IMR-90 (cell line): ENCODE data around the gene ETNK1. TPM values are rescaled to one million over a fixed set of nuclear protein-coding genes. Genes with fewer than 3 reads are reported as not detected.
A peak's percentile ranks its signal among the peaks of the same experiment; 100 is the strongest.

Source experiments
- ATAC-seq: fragments of 200-7000 bp; cut with Tn5 transposase; 2 replicates; pipeline ENCODE4 v1.9.1; 2020; ENCODE audit warnings: low read depth, mild to moderate bottlenecking, moderate library complexity
- BruUV-seq: library from RNA; stranded (reverse); fragments of 400-500 nt; replicated peaks from 2 replicates; lab custom pipeline; 2021; lab: Mats Ljungman, UMichigan
- CTCF ChIA-PET: fragments of 300-600 bp; formaldehyde crosslinking; extraction: SDS; loops from one replicate; lab custom pipeline; 2021; ENCODE audit warnings: antibody characterized with exemption; lab: Yijun Ruan, JAX
- POLR2A ChIA-PET: fragments of 300-600 bp; sonication (Branson Sonifier 250); formaldehyde crosslinking; loops from one replicate; lab custom pipeline; 2022; ENCODE audit warnings: antibody characterized with exemption; ENCODE audit not compliant: unreplicated experiment; lab: Charles Lee
- DNase-seq: peaks from one replicate; pipeline ENCODE4 v3.0.0; 2013
- H2AFZ ChIP-seq: replicated peaks from 2 replicates; pipeline ENCODE3; 2013; ENCODE audit warnings: low read length, mild to moderate bottlenecking; ENCODE audit not compliant: poor library complexity
- H2AK5ac ChIP-seq: 2 replicates; pipeline ENCODE4 v1.6.1; 2013; ENCODE audit warnings: low read depth, low read length, inconsistent platforms
- H2AK9ac ChIP-seq: replicated peaks from 2 replicates; pipeline ENCODE3; 2013; ENCODE audit warnings: mild to moderate bottlenecking, low read depth, low read length, moderate library complexity; ENCODE audit not compliant: poor library complexity
- H2BK120ac ChIP-seq: 2 replicates; pipeline ENCODE4 v1.6.1; 2013; ENCODE audit warnings: low read depth, low read length, inconsistent platforms
- H2BK15ac ChIP-seq: 3 replicates; pipeline ENCODE4 v1.6.1; 2013; ENCODE audit warnings: low read depth, low read length, inconsistent platforms
- H2BK20ac ChIP-seq: 2 replicates; pipeline ENCODE4 v1.6.1; 2013; ENCODE audit warnings: low read depth, mild to moderate bottlenecking, inconsistent platforms, low read length, moderate library complexity
- H2BK5ac ChIP-seq: 2 replicates; pipeline ENCODE4 v1.6.1; 2013; ENCODE audit warnings: mild to moderate bottlenecking, low read depth, low read length, inconsistent platforms; ENCODE audit not compliant: poor library complexity, severe bottlenecking
- H3K14ac ChIP-seq: replicated peaks from 2 replicates; pipeline ENCODE4 v1.6.1; 2013; ENCODE audit warnings: low read depth, low read length, inconsistent platforms
- H3K18ac ChIP-seq: 2 replicates; pipeline ENCODE4 v1.6.1; 2013; ENCODE audit warnings: low read depth, low read length, control low read depth
- H3K23ac ChIP-seq: 2 replicates; pipeline ENCODE4 v1.6.1; 2013; ENCODE audit warnings: low read depth, low read length, inconsistent platforms
- H3K27ac ChIP-seq: 2 replicates; pipeline ENCODE4 v1.5.1; 2013; ENCODE audit warnings: mild to moderate bottlenecking, control low read depth, low read length; ENCODE audit not compliant: insufficient read depth
- H3K27me3 ChIP-seq: 2 replicates; pipeline ENCODE4 v1.6.1; 2013; ENCODE audit warnings: low read length; ENCODE audit not compliant: control insufficient read depth, insufficient read depth
- H3K36me3 ChIP-seq: 2 replicates; pipeline ENCODE4 v1.6.1; 2013; ENCODE audit warnings: low read length, mixed read lengths; ENCODE audit not compliant: control insufficient read depth, insufficient read depth
- H3K4ac ChIP-seq: 2 replicates; pipeline ENCODE4 v1.6.1; 2013; ENCODE audit warnings: low read depth, low read length, inconsistent platforms
- H3K4me1 ChIP-seq: 2 replicates; pipeline ENCODE4 v1.6.1; 2013; ENCODE audit warnings: low read length, mixed read lengths; ENCODE audit not compliant: control insufficient read depth, insufficient read depth
- H3K4me2 ChIP-seq: 2 replicates; pipeline ENCODE4 v1.6.1; 2013; ENCODE audit warnings: low read depth, mild to moderate bottlenecking, control low read depth, low read length, moderate library complexity
- H3K4me3 ChIP-seq: 2 replicates; pipeline ENCODE4 v1.5.1; 2013; ENCODE audit warnings: low read depth, mild to moderate bottlenecking, control low read depth, low read length, moderate library complexity; ENCODE audit not compliant: insufficient read depth
- H3K56ac ChIP-seq: 2 replicates; pipeline ENCODE4 v1.6.1; 2013; ENCODE audit warnings: low read length, inconsistent platforms; ENCODE audit not compliant: insufficient read depth; ENCODE audit errors: extremely low read depth
- H3K79me1 ChIP-seq, 2 experiments: 2 replicates each; pipeline ENCODE4 v1.6.1; 2013; ENCODE audit warnings: low read length in 2 of 2, inconsistent platforms in 1 of 2, low read depth in 1 of 2
- H3K9ac ChIP-seq: 2 replicates; pipeline ENCODE4 v1.6.1; 2013; ENCODE audit warnings: low read depth, low read length, control low read depth
- H3K9me1 ChIP-seq: 2 replicates; pipeline ENCODE4 v1.6.1; 2013; ENCODE audit warnings: low read length, inconsistent platforms; ENCODE audit not compliant: insufficient read depth
- H3K9me3 ChIP-seq: 2 replicates; pipeline ENCODE4 v1.6.1; 2013; ENCODE audit warnings: low read length; ENCODE audit not compliant: control insufficient read depth, insufficient read depth
- H4K20me1 ChIP-seq: 2 replicates; pipeline ENCODE4 v1.6.1; 2013; ENCODE audit warnings: low read length, inconsistent platforms; ENCODE audit not compliant: insufficient read depth
- H4K5ac ChIP-seq: 2 replicates; pipeline ENCODE4 v1.6.1; 2013; ENCODE audit warnings: mild to moderate bottlenecking, low read depth, low read length, control low read depth
- H4K8ac ChIP-seq, 2 experiments: 2 replicates each; pipeline ENCODE4 v1.6.1; 2013; ENCODE audit warnings: low read depth in 2 of 2, low read length in 2 of 2, control low read depth in 1 of 2, inconsistent platforms in 1 of 2
- H4K91ac ChIP-seq: 2 replicates; pipeline ENCODE4 v1.6.1; 2013; ENCODE audit warnings: low read depth, low read length, inconsistent platforms; ENCODE audit not compliant: insufficient read depth
- CTCF ChIP-seq: conservative IDR thresholded peaks from 2 replicates; pipeline ENCODE4 v1.5.1; 2012; ENCODE audit warnings: mild to moderate bottlenecking, low read depth, low read length, improper control_type of control experiment
- FOS ChIP-seq: fragments of 150-350 bp; IDR thresholded peaks from 2 replicates; pipeline ENCODE4 v1.6.1; 2016; ENCODE audit warnings: low read depth, low read length
- MAFK ChIP-seq: IDR thresholded peaks from 2 replicates; pipeline ENCODE4 v1.6.1; 2012; ENCODE audit warnings: low read depth, low read length, improper control_type of control experiment
- MXI1 ChIP-seq: IDR thresholded peaks from 2 replicates; pipeline ENCODE4 v1.6.1; 2012; ENCODE audit warnings: low read depth, mild to moderate bottlenecking, low read length, moderate library complexity, borderline replicate concordance
- RAD21 ChIP-seq: IDR thresholded peaks from 2 replicates; pipeline ENCODE4 v1.6.1; 2012; ENCODE audit warnings: low read length, improper control_type of control experiment
- SMC3 ChIP-seq: fragments of 150-350 bp; IDR thresholded peaks from 2 replicates; pipeline ENCODE4 v1.6.1; 2016; ENCODE audit warnings: low read depth, mild to moderate bottlenecking, antibody characterized with exemption, low read length, moderate library complexity
- USF2 ChIP-seq: fragments of 150-350 bp; IDR thresholded peaks from 2 replicates; pipeline ENCODE4 v1.6.1; 2017; ENCODE audit warnings: mild to moderate bottlenecking, antibody characterized with exemption, low read length, low read depth
- WGBS, 2 experiments: methylation state at CpG; one replicate each; pipeline versions ENCODE4 v1.1.5 to v1.1.7; 2013; ENCODE audit warnings: missing lambda C conversion rate in 2 of 2; ENCODE audit not compliant: insufficient read length in 1 of 2; ENCODE audit errors: extremely low coverage in 2 of 2; 5-methylcytosine and 5-hydroxymethylcytosine counted together
- dilution Hi-C: fragments of 300-500 bp; cut with HindIII; formaldehyde crosslinking; loops from one replicate; pipeline ENCODE4 v1.14.3; 2018; ENCODE audit warnings: low sequenced_read_pairs; ENCODE audit not compliant: unreplicated experiment
- in situ Hi-C: fragments of 300-500 bp; cut with MboI; formaldehyde crosslinking; loops from 3 replicates; pipeline ENCODE4 v1.14.3; 2019; ENCODE audit warnings: low sequenced_read_pairs, inconsistent platforms, mixed read lengths
- intact Hi-C: fragments of 100-400 bp; cut with micrococcal nuclease; formaldehyde crosslinking; loops from 2 replicates; pipeline ENCODE4 v1.10.0; 2022
- polyA plus RNA-seq, 3 experiments: library from polyadenylated mRNA; depleted of rRNA; stranded (reverse); fragments of >200 nt; gene quantifications; 2 replicates each; pipeline ENCODE4 v1.2.3, GENCODE V29; 2012; ENCODE audit warnings: low replicate concordance in 1 of 3
- total RNA-seq: library from RNA; depleted of rRNA; stranded (reverse); fragments of >200 nt; gene quantifications from 2 replicates; pipeline ENCODE4 v1.2.3, GENCODE V29; 2012

ETNK1 gene
- total and polyA plus RNA-seq, 2 of the 4 experiments (the other 2 are of a cell fraction): 12.8 to 33.3 TPM

GRCh38 chr12:22631863-22632463, 7.0 kb downstream of the ETNK1 start:
- Histone ChIP-seq H3K9me1 (peaks cover 7% of the 10 kb centered on the region), H3K4ac (no peak overlapping the region), H3K4me2 (no peak overlapping the region), H2BK20ac (no peak overlapping the region), H3K14ac (no peak overlapping the region), H4K5ac (no peak overlapping the region), H4K20me1 (peaks cover 9% of the 10 kb centered on the region), H3K18ac (no peak overlapping the region), H2AK5ac (no peak overlapping the region), H3K27ac (no peak overlapping the region), H3K27me3 (no peaks in the 10 kb centered on the region), H4K8ac (no peak overlapping the region), H2BK120ac (no peak overlapping the region), H2BK15ac (no peak overlapping the region), H3K9ac (no peak overlapping the region), H3K56ac (no peak overlapping the region), H2BK5ac (no peak overlapping the region), H4K91ac (no peak overlapping the region), H3K23ac (no peak overlapping the region), H3K4me3 (no peak overlapping the region), H3K9me3 (no peaks in the 10 kb centered on the region), H3K79me1 (peaks cover 26 to 39% of the 10 kb centered on the region in 2 experiments), H2AK9ac (no peak overlapping the region), H3K4me1 (peaks cover 3% of the 10 kb centered on the region; the same call in 1 of the 2 replicates), H2AFZ (no peak overlapping the region), H3K36me3 (peaks cover 6% of the 10 kb centered on the region)
- dilution Hi-C loops: no loop called here
- CTCF ChIA-PET: no interaction called here
- POLR2A ChIA-PET: no interaction called here
- intact Hi-C loops: loop anchor here (10.0 kb wide), 1 partner anchor 547 kb away; no protein-coding TSS in a partner anchor
- TF ChIP-seq FOS: no peak
- TF ChIP-seq CTCF: peak; percentile 67
- TF ChIP-seq MXI1: no peak
- peak; percentile 60 for TF ChIP-seq RAD21
- no peak for TF ChIP-seq MAFK
- TF ChIP-seq USF2: no peak
- peak; percentile 30; the same call in 1 of the 2 replicates for TF ChIP-seq SMC3
- DNase-seq (peak; percentile 28), ATAC-seq (peak; percentile 57; the same call in 1 of the 2 replicates)
- WGBS, 2 experiments: 100% methylated on average over 2 of the region's 3 CpGs; no CpG with 5 or more reads in 1 of the 2 experiments
- BruUV-seq: no TSS peak
- in situ Hi-C loops: loop anchor here (10.0 kb wide), 1 partner anchor 167 kb away; no protein-coding TSS in a partner anchor
